ENCODE measurements around the gene ETS1.

- TF ChIP-seq CTCF (IDR thresholded peaks at IDR 0.05) (no peak), POLR2AphosphoS5 (IDR thresholded peaks at IDR 0.05) (peak in 1 of 2 donors; percentile 32), EP300 (IDR thresholded peaks at IDR 0.05) (no peak)
Observed at GRCh38 chr11:128551058-128551457, 36.3 kb downstream of the ETS1 start.
